ENCODE results near the gene SHLD3. TPM values are rescaled to one million over a fixed set of nuclear protein-coding genes. Genes with fewer than 3 reads are reported as not detected.
"Not testable (repeated sequence)": the region's sequence is repeated elsewhere in the genome, so short reads cannot be mapped to it uniquely, and the experiment has no call there.

SHLD3 gene
- total RNA-seq, 4 donors from 2014 or later, result 2.0 to 4.4 (median 2.6) TPM

DNA sequence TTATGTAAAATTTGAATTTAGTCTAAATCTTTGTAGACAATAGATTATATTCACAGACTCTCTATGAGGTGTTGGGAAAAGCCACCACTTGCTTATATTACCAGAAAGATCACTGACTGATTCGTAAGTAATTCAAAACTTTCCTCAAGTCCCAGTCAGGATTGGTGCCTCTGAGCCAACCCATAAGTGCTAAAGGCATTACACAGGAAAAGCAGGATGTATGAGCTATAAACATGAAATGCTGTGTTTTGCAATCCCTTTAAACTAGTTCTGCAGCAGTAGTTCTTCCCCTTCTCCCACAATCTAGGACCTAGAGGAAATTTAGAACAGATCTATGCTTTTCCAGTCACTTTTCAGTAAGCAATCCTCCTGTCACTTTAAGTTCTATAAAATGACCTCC lies 48.0 kb downstream of the SHLD3 start:
- WGBS, 2 donors, result 72 to 79% methylated on average over 1 of the region's 1 CpG
- intact Hi-C loops (cut with DNase I; ENCODE audit: low total_unique reads), result no loop called here
- TF ChIP-seq, protein P1, sequence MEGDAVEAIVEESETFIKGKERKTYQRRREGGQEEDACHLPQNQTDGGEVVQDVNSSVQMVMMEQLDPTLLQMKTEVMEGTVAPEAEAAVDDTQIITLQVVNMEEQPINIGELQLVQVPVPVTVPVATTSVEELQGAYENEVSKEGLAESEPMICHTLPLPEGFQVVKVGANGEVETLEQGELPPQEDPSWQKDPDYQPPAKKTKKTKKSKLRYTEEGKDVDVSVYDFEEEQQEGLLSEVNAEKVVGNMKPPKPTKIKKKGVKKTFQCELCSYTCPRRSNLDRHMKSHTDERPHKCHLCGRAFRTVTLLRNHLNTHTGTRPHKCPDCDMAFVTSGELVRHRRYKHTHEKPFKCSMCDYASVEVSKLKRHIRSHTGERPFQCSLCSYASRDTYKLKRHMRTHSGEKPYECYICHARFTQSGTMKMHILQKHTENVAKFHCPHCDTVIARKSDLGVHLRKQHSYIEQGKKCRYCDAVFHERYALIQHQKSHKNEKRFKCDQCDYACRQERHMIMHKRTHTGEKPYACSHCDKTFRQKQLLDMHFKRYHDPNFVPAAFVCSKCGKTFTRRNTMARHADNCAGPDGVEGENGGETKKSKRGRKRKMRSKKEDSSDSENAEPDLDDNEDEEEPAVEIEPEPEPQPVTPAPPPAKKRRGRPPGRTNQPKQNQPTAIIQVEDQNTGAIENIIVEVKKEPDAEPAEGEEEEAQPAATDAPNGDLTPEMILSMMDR (IDR thresholded peaks at IDR 0.05), result no peak
- no peak for TF ChIP-seq POLR2A (IDR thresholded peaks at IDR 0.05)
- H3K4me3 ChIP-seq (ENCODE audit: low read depth, poor library complexity, severe bottlenecking), result no peak overlapping the region
- no peak for DNase-seq (ENCODE audit: low spot score in 2 of 2)

DNA sequence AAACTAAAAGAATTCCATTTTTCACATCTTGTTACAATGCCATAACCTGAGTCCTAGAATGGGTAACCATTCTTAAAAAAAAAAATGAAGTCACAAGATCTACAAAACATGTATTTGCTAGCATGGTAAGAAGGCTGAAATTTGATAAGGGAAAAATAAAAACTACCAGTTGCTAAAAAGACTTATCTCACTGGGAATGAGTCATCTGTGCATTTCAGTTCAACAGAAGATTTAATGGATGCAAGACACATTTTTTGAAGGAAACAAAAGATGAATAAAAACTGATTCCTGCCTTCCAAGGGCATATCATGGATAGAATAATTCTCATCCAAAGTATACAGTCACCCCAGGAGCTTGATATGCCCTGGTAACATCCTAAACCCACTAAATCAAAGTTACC lies 49.9 kb downstream of the SHLD3 start:
- DNase-seq (ENCODE audit: low spot score in 2 of 2), result no peak
- TF ChIP-seq, protein P1 (IDR thresholded peaks at IDR 0.05), result no peak
- no peak for TF ChIP-seq POLR2A (IDR thresholded peaks at IDR 0.05)
- no peak overlapping the region for H3K4me3 ChIP-seq (ENCODE audit: low read depth, poor library complexity, severe bottlenecking)
- intact Hi-C loops (cut with DNase I; ENCODE audit: low total_unique reads), result no loop called here

DNA sequence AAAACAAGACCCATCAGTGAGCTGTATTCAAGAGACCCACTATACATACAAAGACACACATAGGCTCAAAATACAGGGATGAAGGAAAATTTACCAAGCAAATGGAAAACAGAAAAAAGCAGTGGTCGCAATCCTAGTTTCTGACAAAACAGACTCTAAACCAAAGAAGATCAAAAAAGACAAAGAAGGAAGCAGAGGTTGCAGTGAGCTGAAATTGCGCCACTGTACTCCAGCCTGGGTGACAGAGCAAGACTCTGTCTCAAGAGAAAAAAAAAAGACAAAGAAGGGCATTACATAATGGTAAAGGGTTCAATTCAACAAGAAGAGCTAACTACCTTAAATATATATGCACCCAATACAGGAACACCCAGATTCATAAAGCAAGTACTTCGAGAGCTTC lies 51.2 kb downstream of the SHLD3 start:
- WGBS, 2 donors, result 93 to 96% methylated on average over 3 of the region's 3 CpGs
- intact Hi-C loops (cut with DNase I; ENCODE audit: low total_unique reads); H3K4me3 ChIP-seq (ENCODE audit: low read depth, poor library complexity, severe bottlenecking); DNase-seq (ENCODE audit: low spot score in 2 of 2): not testable (repeated sequence)

Other genes starting within 250 kb of the SHLD3 start
- 1 to 10 TPM in 1 of 4 donors, under 1 TPM in 3; 0.42 to 1.1 (median 0.82) TPM for gene ADAMTS6, start 143.1 kb upstream of the SHLD3 start, total RNA-seq
- 1 to 10 TPM in 3 of 4 donors, under 1 TPM in 1; 0.72 to 1.8 (median 1.3) TPM for gene CENPK, start 61.9 kb upstream of the SHLD3 start, total RNA-seq
- 10 to 100 TPM; 25.0 to 39.7 (median 29.2) TPM for gene PPWD1, start 61.7 kb upstream of the SHLD3 start, total RNA-seq
- gene TRIM23, start 694 bp upstream of the SHLD3 start, total RNA-seq, result 10 to 100 TPM; 13.9 to 20.4 (median 14.8) TPM
- 10 to 100 TPM; 11.4 to 18.1 (median 14.2) TPM for gene TRAPPC13, start within 50 bp of the SHLD3 start, total RNA-seq
- 1 to 10 TPM; 5.8 to 6.4 (median 6.0) TPM for gene SGTB, start 97.1 kb downstream of the SHLD3 start, total RNA-seq
- 10 to 100 TPM; 14.0 to 18.8 (median 16.4) TPM for gene NLN, start 97.2 kb downstream of the SHLD3 start, total RNA-seq